Adrenal gland (tissue), 12 donors: ENCODE results near the gene CNTNAP2. TPM values are rescaled to one million over a fixed set of nuclear protein-coding genes. Genes with fewer than 3 reads are reported as not detected.

Experiments
- DNase-seq, 7 donors: peaks; one replicate each; pipeline ENCODE4 v3.0.0-alpha.2; 2019 to 2020
- H3K27ac ChIP-seq, 5 donors: fragments of 200-600 bp; sonication (generic) in 4 of 5; 1 replicate in 3 of 5; 2 replicates in 2 of 5; pipeline versions ENCODE4 v1.5.1 to v1.8.0; 2016 to 2020; ENCODE audit warnings: mild to moderate bottlenecking in 1 of 5
- H3K27me3 ChIP-seq: fragments of 200-600 bp; 2 replicates; pipeline ENCODE4 v1.8.0; 2021
- H3K36me3 ChIP-seq, 2 donors: fragments of 200-600 bp; replicated peaks in 1 of 2; 1 replicate in 1 of 2; 2 replicates in 1 of 2; pipeline versions ENCODE4 v1.5.1 to v1.8.0; 2018 to 2022
- H3K4me1 ChIP-seq, 2 donors: fragments of 200-600 bp; replicated peaks in 1 of 2; 1 replicate in 1 of 2; 2 replicates in 1 of 2; pipeline versions ENCODE4 v1.5.1 to v1.8.0; 2018 to 2021
- H3K4me3 ChIP-seq, 4 donors: fragments of 200-600 bp; sonication (generic) in 3 of 4; one replicate each; pipeline ENCODE4 v1.5.1; 2016 to 2018
- H3K9me3 ChIP-seq, 3 donors: fragments of 200-600 bp; sonication (generic) in 1 of 3; replicated peaks in 1 of 3; 1 replicate in 2 of 3; 2 replicates in 1 of 3; pipeline versions ENCODE4 v1.5.1 to v1.8.0; 2016 to 2021
- CTCF ChIP-seq, 6 experiments: fragments of 450-650 bp in 4 of 6; fragments of 200-600 bp in 2 of 6; sonication (generic) in 1 of 6; IDR thresholded peaks; 1 replicate in 5 of 6; 2 replicates in 1 of 6; pipeline versions ENCODE4 v1.5.1 to v1.8.0; 2016 to 2021; ENCODE audit warnings: antibody characterized with exemption in 6 of 6, mild to moderate bottlenecking in 2 of 6, moderate library complexity in 1 of 6
- POLR2A ChIP-seq, 2 donors: fragments of 450-650 bp; IDR thresholded peaks; one replicate each; pipeline ENCODE4 v1.6.1; 2017; ENCODE audit warnings: antibody characterized with exemption in 2 of 2, mild to moderate bottlenecking in 2 of 2, moderate library complexity in 1 of 2
- WGBS, 4 donors: extraction: QIAGEN DNeasy Blood & Tissue Kit in 2 of 4; methylation state at CpG; one replicate each; pipeline versions ENCODE4 v1.1.5 to v1.1.7; 2013 to 2017; 5-methylcytosine and 5-hydroxymethylcytosine counted together
- intact Hi-C, 2 donors: fragments of 100-400 bp; cut with DNase I; formaldehyde crosslinking; loops; one replicate each; pipeline versions ENCODE4 v1.14.1 to v1.15.0; 2022 to 2023
- polyA plus RNA-seq, 3 donors: library from polyadenylated mRNA; stranded (reverse); fragments of 200-250 nt in 2 of 3; fragments of 350-450 nt in 1 of 3; fragmentation: Illumina TruSeq in 1 of 3; extraction: RNeasy Lipid Tissue Mini Kit (QIAGEN cat#74804) in 1 of 3; gene quantifications; one replicate each; pipeline ENCODE4 v1.2.3, GENCODE V29; 2013 to 2014
- total RNA-seq, 9 donors: library from RNA; depleted of rRNA in 4 of 9; stranded (reverse); fragments of >200 nt in 4 of 9; fragments of 120-200 nt in 1 of 9; fragmentation: NEBNext Ultra II Directional in 1 of 9; extraction: Animal tissue kit (Norgen Biotek cat#: 25700) in 1 of 9; gene quantifications; one replicate each; pipeline versions ENCODE4 v1.1.0 to v1.2.4, GENCODE V29; 2013 to 2023
- donor health status: healthy with polysubstance abuse.
- donor health status: Bipolar disorder and iron deficiency.
- donor health status: DM: yes; HTN: yes; CAD: no.
- donor health status: DM: no; HTN: no; CAD: no.
- donor health status: DM: no; HTN: no; CAD: no.
- donor health status: DM: yes; HTN: yes; CAD: no.

The CNTNAP2 gene
- total and polyA plus RNA-seq, 12 donors, result 0.14 to 6.3 (median 1.8) TPM; not detected in 2

- no peaks in the 10 kb centered on the region for H3K27me3 ChIP-seq
- intact Hi-C loops, result no loop called here
- no peak for DNase-seq
- no peaks in the 10 kb centered on the region for H3K4me1 ChIP-seq
- no peak for TF ChIP-seq CTCF (IDR thresholded peaks at IDR 0.05)
- TF ChIP-seq POLR2A (IDR thresholded peaks at IDR 0.05), result no peak
- no peak overlapping the region for H3K4me3 ChIP-seq
- no peak overlapping the region for H3K27ac ChIP-seq
- no peaks in the 10 kb centered on the region for H3K9me3 ChIP-seq
- H3K36me3 ChIP-seq, result no peaks in the 10 kb centered on the region
Observed at GRCh38 chr7:147023440-147023839, 906.8 kb downstream of the CNTNAP2 start.

- Histone ChIP-seq H3K27ac (no peak overlapping the region), H3K36me3 (no peaks in the 10 kb centered on the region), H3K4me1 (no peaks in the 10 kb centered on the region), H3K27me3 (no peaks in the 10 kb centered on the region), H3K4me3 (no peak overlapping the region), H3K9me3 (no peaks in the 10 kb centered on the region)
- WGBS, 4 donors, result 88 to 94% (median 92%) methylated on average over 1 of the region's 1 CpG
- intact Hi-C loops, result no loop called here
- no peak for TF ChIP-seq POLR2A (IDR thresholded peaks at IDR 0.05)
- no peak for TF ChIP-seq CTCF (IDR thresholded peaks at IDR 0.05)
- DNase-seq, result no peak
Observed at GRCh38 chr7:147029953-147030352, 913.4 kb downstream of the CNTNAP2 start.

- intact Hi-C loops, result no loop called here
- no peak for TF ChIP-seq CTCF (IDR thresholded peaks at IDR 0.05)
- no peak for TF ChIP-seq POLR2A (IDR thresholded peaks at IDR 0.05)
- H3K36me3 ChIP-seq, result no peaks in the 10 kb centered on the region
- H3K4me1 ChIP-seq, result no peaks in the 10 kb centered on the region
- no peaks in the 10 kb centered on the region for H3K9me3 ChIP-seq
- DNase-seq, result no peak
- 46 to 58% (median 56%) methylated on average over 1 of the region's 1 CpG for WGBS, 4 donors
- H3K4me3 ChIP-seq, result no peak overlapping the region
- H3K27me3 ChIP-seq, result no peaks in the 10 kb centered on the region
- no peak overlapping the region for H3K27ac ChIP-seq
Observed at GRCh38 chr7:147033641-147034040, 917.0 kb downstream of the CNTNAP2 start.

GRCh38 chr7:147041438-147041837, 924.8 kb downstream of the CNTNAP2 start:
- H3K27me3 ChIP-seq, result no peaks in the 10 kb centered on the region

More at GRCh38 chr7:147041438-147041837, 924.8 kb downstream of the CNTNAP2 start:
- WGBS, 4 donors, result 83 to 95% (median 90%) methylated on average over 2 of the region's 2 CpGs
- Histone ChIP-seq H3K4me3 (no peak overlapping the region), H3K36me3 (no peaks in the 10 kb centered on the region), H3K27ac (no peak overlapping the region), H3K4me1 (no peaks in the 10 kb centered on the region), H3K9me3 (no peaks in the 10 kb centered on the region)
- no peak for TF ChIP-seq CTCF (IDR thresholded peaks at IDR 0.05)
- no peak for TF ChIP-seq POLR2A (IDR thresholded peaks at IDR 0.05)
- intact Hi-C loops, result no loop called here
- no peak for DNase-seq
